ENCODE measurements around the gene KRTAP5-5.
"Not testable (repeated sequence)": the region's sequence is repeated elsewhere in the genome, so short reads cannot be mapped to it uniquely, and the experiment has no call there.

Gene KRTAP5-5

GRCh38 chr11:1656670-1657069 is 27.1 kb downstream of the KRTAP5-5 start:
- Mint-ChIP-seq H3K27me3 (peaks cover 73% of the 10 kb centered on the region), H3K27ac (ENCODE audit: low read depth) (no peak overlapping the region), H3K4me3 (no peak overlapping the region), H3K36me3 (ENCODE audit: insufficient read depth) (peaks cover 3% of the 10 kb centered on the region), H3K4me1 (peaks cover 13% of the 10 kb centered on the region), H3K9me3 (no peaks in the 10 kb centered on the region)
- ATAC-seq (replicated peaks; ENCODE audit: extremely low read depth, poor library complexity, severe bottlenecking) (no peak), DNase-seq (ENCODE audit: low spot score in 2 of 2) (no peak)

GRCh38 chr11:1659506-1659905 is 29.9 kb downstream of the KRTAP5-5 start:
- H3K36me3 Mint-ChIP-seq (ENCODE audit: insufficient read depth), result no peaks in the 10 kb centered on the region
- no peak for ATAC-seq (replicated peaks; ENCODE audit: extremely low read depth, poor library complexity, severe bottlenecking)
- no peaks in the 10 kb centered on the region for H3K9me3 Mint-ChIP-seq
- H3K4me3 Mint-ChIP-seq, result no peak overlapping the region
- peak overlapping the region; percentile 79 for H3K27ac Mint-ChIP-seq (ENCODE audit: low read depth)
- H3K27me3 Mint-ChIP-seq, result peaks cover 76% of the 10 kb centered on the region
- peaks cover 23% of the 10 kb centered on the region for H3K4me1 Mint-ChIP-seq
- DNase-seq (ENCODE audit: low spot score in 2 of 2), result no peak

DNA sequence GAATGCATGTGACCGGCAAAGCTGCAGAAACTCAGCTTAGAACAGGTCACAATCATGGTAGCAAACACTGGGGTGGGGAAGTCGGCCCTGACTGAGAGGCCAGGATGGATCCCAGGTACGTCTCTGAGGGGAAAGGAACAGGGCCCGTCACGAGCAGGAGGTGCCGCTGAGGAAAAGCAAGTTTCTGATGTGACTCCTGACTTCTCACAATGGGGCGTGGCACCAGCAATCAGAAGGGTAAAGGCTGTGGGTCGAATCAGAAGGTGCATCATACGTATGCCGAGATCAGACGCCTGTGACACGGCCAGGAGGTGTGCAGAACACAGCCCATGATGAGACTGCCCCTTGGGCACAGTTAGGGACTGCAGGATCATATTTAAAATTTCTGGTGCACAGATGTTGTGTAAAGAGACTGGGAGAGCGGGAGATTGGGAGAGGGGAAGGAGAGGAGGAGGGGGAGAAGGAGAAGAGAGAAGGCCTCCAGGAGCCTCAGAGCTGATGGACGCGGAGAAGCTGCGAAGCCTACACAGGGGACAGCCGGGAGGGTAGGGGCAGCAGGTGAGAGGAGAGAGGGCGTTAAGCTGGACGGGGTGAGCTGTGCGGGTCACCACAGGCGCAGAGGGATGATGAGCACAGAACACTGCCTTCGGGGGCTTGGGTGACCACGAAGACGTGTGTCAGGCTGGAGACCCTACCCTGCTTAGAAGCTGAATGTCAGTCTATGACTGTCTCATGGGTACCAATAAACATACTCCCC is 30.7 kb downstream of the KRTAP5-5 start:
- H3K36me3 Mint-ChIP-seq (ENCODE audit: insufficient read depth), result no peaks in the 10 kb centered on the region
- no peak for DNase-seq (ENCODE audit: low spot score in 2 of 2)
- peaks cover 68% of the 10 kb centered on the region for H3K27me3 Mint-ChIP-seq
- no peak overlapping the region for H3K4me3 Mint-ChIP-seq
- ATAC-seq (replicated peaks; ENCODE audit: extremely low read depth, poor library complexity, severe bottlenecking), result no peak
- no peaks in the 10 kb centered on the region for H3K9me3 Mint-ChIP-seq
- H3K4me1 Mint-ChIP-seq, result peaks cover 23% of the 10 kb centered on the region
- no peak overlapping the region for H3K27ac Mint-ChIP-seq (ENCODE audit: low read depth)

- H3K4me3 Mint-ChIP-seq; ATAC-seq (replicated peaks; ENCODE audit: extremely low read depth, poor library complexity, severe bottlenecking); H3K27ac Mint-ChIP-seq (ENCODE audit: low read depth); DNase-seq (ENCODE audit: low spot score in 2 of 2); H3K36me3 Mint-ChIP-seq (ENCODE audit: insufficient read depth); H3K9me3 Mint-ChIP-seq: not testable (repeated sequence)
- peaks cover 54% of the 10 kb centered on the region for H3K27me3 Mint-ChIP-seq
- H3K4me1 Mint-ChIP-seq, result peaks cover 23% of the 10 kb centered on the region
Measured at GRCh38 chr11:1661454-1662269, 32.1 kb downstream of the KRTAP5-5 start.

DNA sequence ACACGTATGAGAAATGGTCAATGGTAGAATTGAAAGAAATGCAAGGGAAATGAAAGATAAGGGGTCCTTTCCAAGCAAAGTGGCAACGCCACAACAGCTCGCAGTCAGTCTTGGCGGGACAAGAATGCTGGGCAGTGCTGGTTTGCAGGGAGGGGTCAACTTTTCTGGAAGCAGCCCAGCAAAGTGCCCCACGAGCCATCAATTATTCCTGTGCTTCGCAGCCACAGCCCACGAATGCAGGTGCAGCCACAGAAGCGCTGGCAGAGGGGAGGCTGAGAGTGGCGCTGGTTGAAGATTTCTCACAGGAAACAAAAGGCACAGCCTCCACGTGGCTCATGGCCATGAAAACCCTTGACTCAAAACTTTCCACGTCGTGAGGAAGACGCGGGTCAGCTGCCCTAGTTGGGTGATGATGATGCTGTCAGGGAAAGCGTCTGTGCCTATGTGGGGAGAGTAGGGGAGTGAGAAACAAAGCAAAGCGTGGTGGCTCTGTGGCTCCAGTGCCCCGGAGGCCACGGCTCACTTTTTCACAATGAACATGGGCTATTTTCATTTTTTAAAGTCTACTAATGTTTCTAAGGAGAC is 33.2 kb downstream of the KRTAP5-5 start:
- Mint-ChIP-seq H3K27me3 (peaks cover 47% of the 10 kb centered on the region), H3K4me1 (peaks cover 23% of the 10 kb centered on the region)
- not testable (repeated sequence) for H3K9me3 Mint-ChIP-seq; H3K36me3 Mint-ChIP-seq (ENCODE audit: insufficient read depth); H3K4me3 Mint-ChIP-seq; H3K27ac Mint-ChIP-seq (ENCODE audit: low read depth); DNase-seq (ENCODE audit: low spot score in 2 of 2); ATAC-seq (replicated peaks; ENCODE audit: extremely low read depth, poor library complexity, severe bottlenecking)

- Mint-ChIP-seq H3K4me1 (peaks cover 10% of the 10 kb centered on the region), H3K4me3 (no peak overlapping the region), H3K9me3 (no peaks in the 10 kb centered on the region), H3K27ac (ENCODE audit: low read depth) (no peak overlapping the region), H3K36me3 (ENCODE audit: insufficient read depth) (peaks cover 2% of the 10 kb centered on the region), H3K27me3 (peaks cover 31% of the 10 kb centered on the region)
- DNase-seq (ENCODE audit: low spot score in 2 of 2), result no peak
- ATAC-seq (replicated peaks; ENCODE audit: extremely low read depth, poor library complexity, severe bottlenecking), result no peak
Measured at GRCh38 chr11:1665313-1665712, 35.7 kb downstream of the KRTAP5-5 start.

DNA sequence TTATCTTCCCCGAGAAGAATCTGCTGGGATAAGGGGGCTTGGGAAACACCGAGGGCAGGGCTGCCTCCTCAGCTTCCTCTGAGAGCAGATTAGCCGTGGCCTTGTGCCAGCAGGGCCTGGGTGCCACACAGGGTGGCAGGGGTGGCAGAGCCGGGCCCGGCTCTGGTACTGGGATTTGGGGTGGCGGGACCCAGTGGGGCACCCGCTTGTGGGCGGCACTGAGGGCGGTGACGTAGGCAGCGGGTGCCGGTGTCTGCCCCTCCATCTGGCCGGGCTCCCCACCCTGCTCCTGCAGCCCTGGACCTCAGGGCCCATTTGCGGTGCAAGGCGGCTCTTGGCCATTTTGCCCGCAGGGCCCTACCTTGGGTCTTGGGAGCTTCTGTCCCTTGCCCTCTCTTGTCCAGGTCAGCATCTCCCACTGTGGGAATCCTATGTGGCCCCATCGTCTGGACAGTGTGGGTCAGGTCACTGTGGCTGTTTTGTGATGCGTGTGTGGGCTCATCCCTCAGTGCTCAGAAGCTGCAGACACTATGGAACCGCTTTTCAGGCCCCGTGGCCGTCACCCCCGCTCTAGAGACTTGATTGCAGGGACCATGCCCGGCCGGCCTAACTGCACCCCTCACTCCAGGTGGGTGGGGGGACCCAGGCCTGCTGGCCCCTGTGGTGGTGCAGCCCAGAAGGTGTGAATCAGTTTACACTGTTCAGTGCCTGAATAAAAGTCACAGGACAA is 37.7 kb downstream of the KRTAP5-5 start:
- DNase-seq (ENCODE audit: low spot score in 2 of 2) (no peak), ATAC-seq (replicated peaks; ENCODE audit: extremely low read depth, poor library complexity, severe bottlenecking) (no peak)
- Mint-ChIP-seq H3K27me3 (peaks cover 22% of the 10 kb centered on the region), H3K4me3 (no peak overlapping the region), H3K36me3 (ENCODE audit: insufficient read depth) (peaks cover 2% of the 10 kb centered on the region), H3K27ac (ENCODE audit: low read depth) (no peak overlapping the region), H3K9me3 (no peaks in the 10 kb centered on the region), H3K4me1 (peaks cover 5% of the 10 kb centered on the region)

GRCh38 chr11:1667906-1668305 is 38.3 kb downstream of the KRTAP5-5 start:
- ATAC-seq (replicated peaks; ENCODE audit: extremely low read depth, poor library complexity, severe bottlenecking), result no peak
- H3K4me3 Mint-ChIP-seq, result no peak overlapping the region
- peaks cover 22% of the 10 kb centered on the region for H3K27me3 Mint-ChIP-seq
- peaks cover 2% of the 10 kb centered on the region for H3K36me3 Mint-ChIP-seq (ENCODE audit: insufficient read depth)
- no peak overlapping the region for H3K27ac Mint-ChIP-seq (ENCODE audit: low read depth)
- H3K9me3 Mint-ChIP-seq, result no peaks in the 10 kb centered on the region
- H3K4me1 Mint-ChIP-seq, result no peaks in the 10 kb centered on the region
- no peak for DNase-seq (ENCODE audit: low spot score in 2 of 2)

DNA sequence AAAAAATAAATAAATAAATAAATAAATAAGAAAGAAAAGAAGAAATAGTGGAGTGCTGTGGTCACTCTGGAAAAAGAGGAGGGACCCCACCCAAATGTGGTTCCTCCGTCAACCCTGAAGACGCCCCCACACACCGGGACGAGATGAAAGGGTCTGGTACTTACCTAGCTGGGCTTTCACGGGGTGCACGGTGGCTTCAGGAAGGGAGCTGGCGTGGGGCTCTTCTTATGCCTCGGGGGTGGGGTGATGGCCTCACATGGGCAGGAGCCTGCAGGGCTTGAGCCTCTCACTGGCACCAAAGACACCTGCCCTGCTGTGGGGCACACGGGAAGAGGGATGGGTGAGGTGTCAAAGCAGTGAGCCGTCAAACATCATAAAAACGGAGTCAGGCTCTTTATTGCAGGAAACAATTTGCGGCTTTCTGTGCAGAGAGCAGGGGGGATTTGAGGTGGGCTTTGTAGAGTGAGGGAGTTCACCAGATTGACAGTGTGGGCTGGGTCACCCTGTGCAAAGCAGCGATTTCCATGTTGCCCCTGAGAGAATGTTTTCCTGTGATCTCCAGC is 39.4 kb downstream of the KRTAP5-5 start:
- no peak overlapping the region for H3K27ac Mint-ChIP-seq (ENCODE audit: low read depth)
- DNase-seq (ENCODE audit: low spot score in 2 of 2) (no peak), ATAC-seq (replicated peaks; ENCODE audit: extremely low read depth, poor library complexity, severe bottlenecking) (no peak)
- H3K4me3 Mint-ChIP-seq, result no peak overlapping the region
- H3K27me3 Mint-ChIP-seq, result peaks cover 33% of the 10 kb centered on the region
- H3K36me3 Mint-ChIP-seq (ENCODE audit: insufficient read depth), result peaks cover 2% of the 10 kb centered on the region
- H3K4me1 Mint-ChIP-seq, result no peaks in the 10 kb centered on the region
- no peaks in the 10 kb centered on the region for H3K9me3 Mint-ChIP-seq

DNA sequence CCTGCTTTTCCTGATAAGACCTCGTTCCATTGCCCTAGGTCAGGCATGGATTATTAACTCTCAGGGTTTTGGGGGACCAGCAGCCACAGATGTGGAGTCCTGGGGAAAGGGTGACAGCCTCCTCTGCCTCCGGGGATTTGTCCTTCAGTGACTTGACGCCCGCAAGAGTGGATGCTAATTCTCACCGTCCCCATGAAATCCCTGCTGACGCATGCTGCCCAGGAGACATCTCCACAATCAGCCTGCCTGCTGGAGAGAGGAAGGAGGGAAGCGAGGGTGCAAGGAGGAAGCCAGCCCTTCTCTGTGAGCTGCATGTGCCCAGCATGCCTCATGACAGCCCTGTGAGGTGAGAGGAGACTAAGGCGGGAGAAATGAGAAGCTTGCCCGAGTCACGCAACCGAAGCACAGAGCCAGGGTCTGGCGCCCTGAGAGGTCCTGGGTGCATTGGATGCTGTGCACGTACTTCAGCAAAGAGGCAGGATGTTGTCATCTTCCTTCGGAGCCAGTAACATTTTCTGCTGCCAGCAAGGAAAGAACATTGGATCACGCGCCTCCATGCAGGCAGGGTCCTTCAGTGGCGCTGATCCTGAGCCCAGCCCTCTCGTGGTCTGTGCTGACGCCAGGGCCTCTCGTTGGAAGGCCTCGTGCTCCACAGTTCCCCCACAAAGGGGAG is 40.1 kb downstream of the KRTAP5-5 start:
- Mint-ChIP-seq H3K4me1 (no peaks in the 10 kb centered on the region), H3K4me3 (no peak overlapping the region), H3K27me3 (peaks cover 40% of the 10 kb centered on the region), H3K9me3 (no peaks in the 10 kb centered on the region), H3K27ac (ENCODE audit: low read depth) (no peak overlapping the region), H3K36me3 (ENCODE audit: insufficient read depth) (peaks cover 2% of the 10 kb centered on the region)
- ATAC-seq (replicated peaks; ENCODE audit: extremely low read depth, poor library complexity, severe bottlenecking), result no peak
- no peak for DNase-seq (ENCODE audit: low spot score in 2 of 2)

- not testable (repeated sequence) for DNase-seq (ENCODE audit: low spot score in 2 of 2); H3K27ac Mint-ChIP-seq (ENCODE audit: low read depth); H3K4me3 Mint-ChIP-seq; H3K9me3 Mint-ChIP-seq; H3K4me1 Mint-ChIP-seq; H3K36me3 Mint-ChIP-seq (ENCODE audit: insufficient read depth); ATAC-seq (replicated peaks; ENCODE audit: extremely low read depth, poor library complexity, severe bottlenecking)
- H3K27me3 Mint-ChIP-seq, result peaks cover 47% of the 10 kb centered on the region
Measured at GRCh38 chr11:1670457-1670856, 40.9 kb downstream of the KRTAP5-5 start.
